SU-DHL-6 (cell line): Measurements from ENCODE around the gene GPR35.

Experiments used
- CTCF ChIP-seq: fragments of 200-600 bp; sonication (generic); IDR thresholded peaks from one replicate; pipeline ENCODE4 v1.5.1; 2017; ENCODE audit warnings: antibody characterized with exemption, mild to moderate bottlenecking, low read length, moderate library complexity; ENCODE audit not compliant: insufficient read depth, poor library complexity, severe bottlenecking
- EZH2phosphoT487 ChIP-seq: fragments of 200-600 bp; sonication (generic), shearing (Covaris generic); conservative IDR thresholded peaks from 2 replicates; pipeline ENCODE4 v1.6.1; 2018; ENCODE audit warnings: mild to moderate bottlenecking, antibody characterized with exemption, low read length, moderate library complexity, mixed read lengths

DNA sequence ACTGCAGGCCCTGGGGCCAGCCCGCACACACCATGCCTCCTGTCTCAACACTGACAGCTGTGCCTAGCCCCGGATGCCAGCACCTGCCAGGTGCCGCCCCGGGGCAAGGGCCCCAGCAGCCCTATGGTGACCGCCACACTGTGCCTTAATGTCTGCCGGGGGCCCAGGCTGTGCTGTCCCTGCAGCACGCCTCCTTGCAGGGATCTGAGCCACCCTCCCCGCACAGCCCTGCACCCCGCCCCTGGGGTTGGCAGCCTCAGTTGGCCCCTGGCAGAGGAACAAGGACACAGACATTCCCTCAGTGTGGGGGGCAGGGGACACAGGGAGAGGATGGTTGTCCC lies 47.2 kb upstream of the GPR35 start:
- no peak for TF ChIP-seq CTCF
- TF ChIP-seq EZH2phosphoT487, result no peak
